Spleen (tissue), 7 donors: ENCODE data around the gene SEPTIN1.

Experiments used
- POLR2A ChIP-seq, 3 donors: fragments of 450-650 bp; IDR thresholded peaks; one replicate each; pipeline ENCODE4 v1.5.1; 2017; ENCODE audit warnings: antibody characterized with exemption in 3 of 3, mild to moderate bottlenecking in 1 of 3
- TF ChIP-seq, protein P1 (sequence below), 11 experiments: fragments of 200-600 bp in 7 of 11; fragments of 450-650 bp in 4 of 11; sonication (generic) in 4 of 11; IDR thresholded peaks in 8 of 11; conservative IDR thresholded peaks in 3 of 11; 1 replicate in 7 of 11; 2 replicates in 4 of 11; pipeline versions ENCODE4 v1.4.0 to v1.8.0; 2016 to 2021; ENCODE audit warnings: antibody characterized with exemption in 11 of 11, inconsistent platforms in 4 of 11, mild to moderate bottlenecking in 1 of 11
- donor health status: DM: no; HTN: no; CAD: no; lungs with moderate emphysema.
- donor health status: DM: no; HTN: no; CAD: no.
- donor health status: DM: no; HTN: no; CAD: no.

GRCh38 chr16:30374538-30374937 is 7.8 kb downstream of the SEPTIN1 start, which contains the start of gene MYL11:
- TF ChIP-seq, protein P1, sequence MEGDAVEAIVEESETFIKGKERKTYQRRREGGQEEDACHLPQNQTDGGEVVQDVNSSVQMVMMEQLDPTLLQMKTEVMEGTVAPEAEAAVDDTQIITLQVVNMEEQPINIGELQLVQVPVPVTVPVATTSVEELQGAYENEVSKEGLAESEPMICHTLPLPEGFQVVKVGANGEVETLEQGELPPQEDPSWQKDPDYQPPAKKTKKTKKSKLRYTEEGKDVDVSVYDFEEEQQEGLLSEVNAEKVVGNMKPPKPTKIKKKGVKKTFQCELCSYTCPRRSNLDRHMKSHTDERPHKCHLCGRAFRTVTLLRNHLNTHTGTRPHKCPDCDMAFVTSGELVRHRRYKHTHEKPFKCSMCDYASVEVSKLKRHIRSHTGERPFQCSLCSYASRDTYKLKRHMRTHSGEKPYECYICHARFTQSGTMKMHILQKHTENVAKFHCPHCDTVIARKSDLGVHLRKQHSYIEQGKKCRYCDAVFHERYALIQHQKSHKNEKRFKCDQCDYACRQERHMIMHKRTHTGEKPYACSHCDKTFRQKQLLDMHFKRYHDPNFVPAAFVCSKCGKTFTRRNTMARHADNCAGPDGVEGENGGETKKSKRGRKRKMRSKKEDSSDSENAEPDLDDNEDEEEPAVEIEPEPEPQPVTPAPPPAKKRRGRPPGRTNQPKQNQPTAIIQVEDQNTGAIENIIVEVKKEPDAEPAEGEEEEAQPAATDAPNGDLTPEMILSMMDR (IDR thresholded peaks at IDR 0.05 in 8 of 11, conservative IDR thresholded peaks at IDR 0.05 in 3 of 11) = no peak
- no peak for TF ChIP-seq POLR2A (IDR thresholded peaks at IDR 0.05)
